HG03060 (cell line): Measurements from ENCODE around the gene AHDC1.

Experiments
- ATAC-seq: cut with Tn5 transposase; IDR thresholded peaks from one replicate; pipeline ENCODE4 v1.9.1; 2021; ENCODE audit warnings: low read depth, moderate number of reproducible peaks; ENCODE audit not compliant: unreplicated experiment

AHDC1 gene

GRCh38 chr1:27588256-27589232, 15.4 kb downstream of the AHDC1 start:
- no peak for ATAC-seq

- ATAC-seq, result no peak
Observed at GRCh38 chr1:27585684-27586083, 18.3 kb downstream of the AHDC1 start.

- ATAC-seq, result no peak
Observed at GRCh38 chr1:27584453-27584852, 19.5 kb downstream of the AHDC1 start.

GRCh38 chr1:27583479-27583878, 20.5 kb downstream of the AHDC1 start:
- no peak for ATAC-seq

GRCh38 chr1:27581823-27582243, 22.1 kb downstream of the AHDC1 start:
- no peak for ATAC-seq

- no peak for ATAC-seq
Observed at GRCh38 chr1:27577504-27578188, 26.3 kb downstream of the AHDC1 start.

- ATAC-seq, result no peak
Observed at GRCh38 chr1:27576806-27577227, 27.1 kb downstream of the AHDC1 start.

GRCh38 chr1:27575840-27576331, 28.1 kb downstream of the AHDC1 start:
- ATAC-seq, result no peak

- ATAC-seq, result no peak
Observed at GRCh38 chr1:27574871-27575831, 28.8 kb downstream of the AHDC1 start.

GRCh38 chr1:27574001-27574781, 29.8 kb downstream of the AHDC1 start:
- no peak for ATAC-seq

GRCh38 chr1:27572679-27573426, 31.1 kb downstream of the AHDC1 start:
- ATAC-seq, result no peak

- ATAC-seq, result no peak
Observed at GRCh38 chr1:27572019-27572678, 31.8 kb downstream of the AHDC1 start.

GRCh38 chr1:27571439-27572018, 32.4 kb downstream of the AHDC1 start:
- ATAC-seq, result no peak

- ATAC-seq, result no peak
Observed at GRCh38 chr1:27570784-27571183, 33.2 kb downstream of the AHDC1 start.

- ATAC-seq, result no peak
Observed at GRCh38 chr1:27570356-27570755, 33.6 kb downstream of the AHDC1 start.

- ATAC-seq, result no peak
Observed at GRCh38 chr1:27569506-27570291, 34.2 kb downstream of the AHDC1 start.

- peak; percentile 9 for ATAC-seq
Observed at GRCh38 chr1:27569088-27569460, 34.9 kb downstream of the AHDC1 start.
